DMS114 treated with DMSO at 0.1 percent for 48 hours (cell line): ENCODE results near the gene MLXIPL.
"Not testable (repeated sequence)": the region's sequence is repeated elsewhere in the genome, so short reads cannot be mapped to it uniquely, and the experiment has no call there.

Experiments
- DNase-seq: peaks from one replicate; lab custom pipeline; 2025; ENCODE audit not compliant: unreplicated experiment; lab: John Stamatoyannopoulos, UW

The MLXIPL gene

GRCh38 chr7:73645643-73646174 is 21.4 kb upstream of the MLXIPL start:
- no peak for DNase-seq

DNA sequence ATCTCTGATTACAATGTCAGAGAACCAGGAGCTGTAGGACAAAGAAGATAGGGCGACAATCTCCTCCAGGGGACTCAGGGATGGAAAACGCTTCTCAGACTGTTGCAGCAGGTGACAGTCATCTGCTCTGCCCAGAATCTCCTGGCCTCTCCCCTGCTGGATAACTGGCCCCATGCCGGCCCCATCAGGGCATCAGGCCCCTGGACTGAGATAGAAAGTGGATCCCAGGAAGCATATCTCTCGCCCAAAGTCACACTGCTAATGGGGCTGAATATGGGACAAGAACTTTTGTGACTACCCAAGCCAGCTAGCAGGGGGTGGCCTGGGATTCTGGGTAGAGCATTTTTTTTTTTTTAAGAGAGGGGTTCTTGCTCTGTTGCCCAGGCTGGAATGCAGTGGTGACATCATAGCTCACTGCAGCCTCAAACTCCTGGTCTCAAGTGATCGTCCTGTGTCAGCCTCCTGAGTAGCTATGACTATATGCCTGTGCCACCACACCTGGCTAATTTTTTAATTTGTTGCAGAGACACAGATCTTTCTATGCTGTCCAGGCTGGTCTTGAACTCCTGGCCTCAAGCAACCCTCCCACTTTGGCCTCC is 20.5 kb upstream of the MLXIPL start:
- no peak for DNase-seq

DNA sequence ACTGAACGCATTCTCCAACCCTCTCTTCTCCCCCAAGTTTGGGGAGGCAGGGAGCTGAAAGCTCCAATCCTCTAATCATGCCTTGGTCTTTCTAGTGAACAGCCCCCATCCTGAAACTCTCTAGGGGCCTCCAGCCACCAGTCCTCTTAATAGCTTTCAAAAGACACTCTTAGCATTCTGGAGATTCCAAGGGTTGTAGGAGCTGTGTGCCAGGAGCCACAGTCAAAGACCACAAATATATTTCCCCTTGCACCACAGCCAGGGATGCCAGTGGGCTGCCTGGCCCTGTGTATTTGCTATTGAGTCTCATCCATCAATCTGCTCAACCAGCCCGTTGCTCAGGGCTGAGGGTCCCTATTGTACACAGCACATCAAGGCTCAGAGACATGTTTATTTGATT is 18.5 kb upstream of the MLXIPL start:
- no peak for DNase-seq

GRCh38 chr7:73638911-73639310 is 14.6 kb upstream of the MLXIPL start:
- DNase-seq: no peak

DNA sequence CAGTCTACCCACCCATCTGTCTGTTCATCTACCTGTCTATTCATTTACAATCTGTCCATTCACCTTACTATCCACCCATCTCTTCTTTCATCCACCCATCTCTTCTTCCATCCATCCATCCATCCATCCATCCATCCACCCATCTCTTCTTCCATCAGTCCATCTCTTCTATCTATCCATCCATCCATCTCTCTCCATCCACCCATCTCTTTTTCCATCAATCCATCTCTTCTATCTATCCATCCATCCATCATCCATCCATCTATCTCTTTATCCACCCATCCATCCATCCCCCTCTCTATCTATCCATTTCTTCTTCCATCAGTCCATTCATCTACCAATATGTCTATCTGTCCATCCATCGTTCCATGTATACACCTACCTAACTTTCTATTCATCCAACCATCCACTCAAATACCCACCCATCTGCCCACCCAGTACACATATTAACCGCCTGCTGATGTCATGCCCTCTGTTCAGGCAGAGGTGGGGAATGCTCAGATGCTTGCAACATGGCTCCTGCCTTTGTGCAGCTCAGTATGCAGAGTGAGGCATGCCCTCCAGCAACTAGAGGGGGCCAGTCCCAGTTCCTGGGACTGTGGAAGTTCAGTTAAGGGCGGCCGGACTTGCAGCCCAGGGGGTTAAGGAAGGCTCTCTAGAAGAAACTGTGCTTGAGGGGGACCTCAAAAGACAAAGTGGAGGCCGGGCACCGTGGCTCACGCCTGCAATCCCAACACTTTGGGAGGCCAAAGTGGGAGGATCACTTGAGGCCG is 11.3 kb upstream of the MLXIPL start:
- DNase-seq: no peak

DNA sequence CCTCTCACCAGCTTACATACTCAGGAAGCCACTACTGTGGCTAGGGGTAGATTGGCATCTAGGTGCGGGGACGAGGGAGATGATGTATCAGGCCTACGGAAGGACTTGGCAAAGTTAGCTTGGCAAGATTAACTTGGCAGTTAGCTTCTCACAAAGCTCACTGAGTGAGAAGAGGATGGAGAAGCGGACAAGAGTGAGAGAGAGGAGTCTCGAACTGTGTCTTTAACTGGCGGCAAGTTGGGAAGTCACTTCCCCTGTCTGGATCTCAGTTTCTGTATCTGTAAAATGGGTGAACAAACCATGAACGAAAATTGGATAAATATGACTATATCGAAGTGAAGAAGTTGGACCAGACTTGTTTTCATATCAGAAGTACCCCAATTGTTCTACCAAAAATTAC is 9.5 kb upstream of the MLXIPL start:
- no peak for DNase-seq

DNA sequence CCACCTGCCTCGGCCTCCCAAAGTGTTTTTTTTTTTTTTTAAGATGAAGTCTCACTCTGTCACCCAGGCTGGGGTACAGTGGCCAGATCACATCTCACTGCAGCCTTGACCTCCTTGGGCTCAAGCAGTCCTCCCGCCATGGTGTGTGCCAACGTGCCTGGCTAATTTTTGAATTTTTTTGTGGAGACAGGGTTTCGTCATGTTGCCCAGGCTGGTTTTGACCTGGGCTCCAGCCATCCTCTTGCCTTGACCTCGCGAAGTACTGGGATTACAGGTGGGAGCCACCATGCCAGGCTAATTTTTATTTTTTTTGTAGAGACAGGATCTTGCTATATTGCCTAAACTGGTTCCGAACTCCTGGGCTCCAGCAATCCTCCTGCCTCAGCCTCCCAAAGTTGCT is 9.0 kb upstream of the MLXIPL start:
- DNase-seq: no peak

GRCh38 chr7:73631558-73631957 is 7.2 kb upstream of the MLXIPL start:
- DNase-seq: no peak

DNA sequence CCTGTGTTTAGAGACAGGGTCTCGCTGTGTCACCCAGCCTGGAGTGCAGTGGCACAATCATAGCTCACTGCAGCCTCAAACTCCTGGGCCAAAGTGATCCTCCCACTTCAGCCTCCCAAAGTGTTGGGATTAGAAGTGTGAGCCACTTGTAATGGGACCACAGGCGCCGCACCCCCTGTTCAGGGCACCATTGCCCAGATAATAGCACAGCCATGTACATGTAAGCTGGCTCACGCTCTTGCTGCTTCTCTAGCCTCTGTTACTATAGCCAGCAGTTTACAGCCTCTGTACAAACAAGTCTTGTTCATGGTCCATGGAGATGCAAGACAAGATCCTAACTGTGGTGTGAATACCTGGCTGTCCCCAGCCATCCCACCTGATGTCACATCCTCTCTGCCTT is 4.2 kb upstream of the MLXIPL start:
- no peak for DNase-seq

GRCh38 chr7:73626814-73627213 is 2.5 kb upstream of the MLXIPL start:
- no peak for DNase-seq

DNA sequence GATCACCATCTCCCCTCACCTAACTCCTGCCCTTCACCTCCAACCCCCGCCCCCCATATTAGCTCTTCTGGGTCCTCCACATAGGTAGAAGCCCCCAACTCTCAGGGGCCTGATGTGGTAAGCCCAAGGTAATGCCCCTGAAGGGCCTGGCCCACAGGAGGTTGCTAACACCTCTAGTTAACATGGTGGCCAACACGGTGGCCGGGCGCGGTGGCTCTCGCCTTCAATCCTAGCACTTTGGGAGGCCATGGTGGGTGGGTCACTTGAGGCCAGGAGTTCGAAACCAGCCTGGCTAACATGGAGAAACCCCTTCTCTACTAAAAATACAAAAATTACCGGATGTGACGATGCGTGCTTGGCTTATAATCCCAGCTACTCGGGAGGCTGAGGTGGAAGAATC is 954 bp upstream of the MLXIPL start:
- DNase-seq: no peak

- no peak for DNase-seq
Observed at GRCh38 chr7:73624669-73625001, 313 bp upstream of the MLXIPL start.

- DNase-seq: no peak
Observed at GRCh38 chr7:73622909-73623797, 1.2 kb downstream of the MLXIPL start.

DNA sequence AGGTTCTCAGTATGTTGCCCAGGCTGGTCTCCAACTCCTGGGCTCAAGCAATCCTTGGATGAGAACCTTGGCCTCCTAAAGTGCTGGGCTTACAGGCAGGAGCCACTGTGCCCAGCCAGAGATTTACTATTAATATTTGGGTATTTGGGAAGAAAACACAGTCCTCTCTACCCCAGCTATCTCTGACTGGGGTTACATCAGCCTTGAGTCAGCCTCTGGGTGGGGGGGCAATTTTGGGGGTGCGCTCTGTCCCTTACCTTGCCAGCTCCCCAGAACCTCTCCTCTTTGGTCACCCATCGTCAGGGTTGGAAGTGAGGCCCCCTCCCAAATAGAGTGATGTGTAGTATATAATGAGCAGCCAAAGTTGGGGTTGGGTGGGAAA is 1.8 kb downstream of the MLXIPL start:
- DNase-seq: no peak

DNA sequence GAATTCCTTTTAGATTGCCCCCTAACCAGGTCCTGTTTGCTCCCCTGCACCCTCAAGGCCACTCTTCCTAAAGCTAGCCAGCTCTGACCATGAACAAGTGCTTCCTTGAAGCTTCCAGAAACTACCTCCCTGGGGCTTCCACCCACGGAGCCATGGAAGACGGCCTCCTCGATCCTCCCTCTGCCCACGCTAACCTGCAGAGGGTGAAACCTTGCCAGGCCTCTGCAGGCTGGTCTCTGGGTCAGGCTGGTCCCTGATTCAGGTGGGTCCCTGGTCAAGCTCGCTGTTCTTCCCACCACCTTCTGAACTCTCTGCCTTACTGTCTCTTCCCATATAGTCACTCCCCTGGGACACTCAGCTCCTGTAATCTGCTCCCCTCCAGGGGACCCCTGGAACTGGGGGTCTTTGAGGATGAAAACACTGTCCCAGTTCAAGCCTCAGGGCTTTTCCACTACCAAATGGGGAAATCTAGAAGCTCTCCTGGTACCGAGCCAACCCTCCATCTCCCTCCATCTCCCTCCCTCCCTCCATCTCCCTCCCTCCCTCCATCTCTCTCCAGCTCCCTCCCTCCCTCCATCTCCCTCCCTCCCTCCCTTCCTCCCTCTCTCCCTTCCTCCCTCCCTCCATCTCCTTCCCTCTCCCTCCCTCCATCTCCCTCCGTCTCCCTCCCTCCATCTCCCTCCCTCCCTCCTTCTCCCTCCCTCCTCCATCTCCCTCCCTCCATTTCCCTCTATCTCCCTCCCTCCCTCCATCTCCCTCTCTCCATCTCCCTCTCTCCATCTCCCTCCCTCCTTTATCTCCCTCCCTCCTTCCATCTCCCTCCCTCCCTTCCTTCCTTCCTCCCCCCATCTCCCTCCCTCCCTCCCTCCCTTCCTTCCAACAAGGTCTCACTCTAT is 2.9 kb downstream of the MLXIPL start:
- DNase-seq: no peak

- not testable (repeated sequence) for DNase-seq
Observed at GRCh38 chr7:73619394-73619793, 4.9 kb downstream of the MLXIPL start.

DNA sequence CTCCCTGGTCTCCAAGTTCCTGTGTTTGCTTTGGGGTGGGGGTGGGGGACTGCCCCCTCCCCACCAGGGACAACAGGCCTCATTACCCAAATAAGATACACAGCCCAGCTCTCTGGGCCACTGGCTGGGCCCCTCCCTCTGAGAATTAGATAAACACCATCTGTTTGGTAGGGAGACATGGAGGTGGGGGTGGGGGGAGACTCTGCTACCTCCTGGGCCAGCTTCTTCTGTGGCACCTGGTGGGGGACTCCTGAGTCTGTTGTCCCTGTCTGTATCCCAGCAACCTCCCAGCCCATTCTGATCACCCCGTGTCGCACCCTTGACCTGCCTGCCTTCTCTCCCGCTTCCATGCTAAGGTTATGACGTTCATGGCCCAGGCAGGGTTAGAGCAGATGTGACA is 5.8 kb downstream of the MLXIPL start:
- no peak for DNase-seq

DNA sequence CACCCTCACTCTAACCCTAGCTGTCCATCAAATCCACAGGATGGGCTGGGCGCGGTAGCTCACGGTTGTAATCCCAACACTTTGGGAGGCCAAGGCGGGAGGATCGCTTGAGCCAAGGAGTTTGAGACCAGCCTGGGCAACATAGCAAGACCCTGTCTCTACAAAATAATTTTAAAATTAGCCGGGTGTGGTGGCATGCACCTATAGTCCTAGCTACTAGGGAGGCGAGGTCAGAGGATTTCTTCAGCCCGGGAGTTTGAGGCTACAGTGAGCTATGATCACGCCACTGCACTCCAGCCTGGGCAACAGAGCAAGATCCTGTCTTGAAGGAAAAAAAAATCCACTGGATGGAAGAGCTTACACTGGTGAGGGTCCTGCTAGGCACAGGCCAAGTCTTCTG is 6.8 kb downstream of the MLXIPL start:
- DNase-seq: not testable (repeated sequence)

DNA sequence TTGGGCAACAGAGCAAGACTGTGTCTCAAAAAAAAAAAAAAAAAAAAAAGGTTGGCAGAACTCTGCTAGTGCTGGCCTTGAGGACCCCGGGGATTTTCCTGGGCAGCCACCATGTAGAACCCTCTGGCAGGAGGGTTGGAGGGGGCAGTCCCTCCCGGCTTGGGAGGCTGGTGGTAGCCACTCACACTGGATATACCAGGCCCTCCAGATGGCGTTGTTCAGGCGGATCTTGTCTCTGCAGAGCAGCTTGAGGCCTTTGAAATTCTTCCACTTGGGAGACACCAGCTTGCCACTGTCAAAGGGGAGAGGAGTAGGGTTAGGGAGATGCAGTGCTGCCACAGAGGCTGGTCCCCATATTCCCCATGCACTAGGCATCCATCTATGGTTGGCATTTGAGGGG is 8.4 kb downstream of the MLXIPL start:
- no peak for DNase-seq

DNA sequence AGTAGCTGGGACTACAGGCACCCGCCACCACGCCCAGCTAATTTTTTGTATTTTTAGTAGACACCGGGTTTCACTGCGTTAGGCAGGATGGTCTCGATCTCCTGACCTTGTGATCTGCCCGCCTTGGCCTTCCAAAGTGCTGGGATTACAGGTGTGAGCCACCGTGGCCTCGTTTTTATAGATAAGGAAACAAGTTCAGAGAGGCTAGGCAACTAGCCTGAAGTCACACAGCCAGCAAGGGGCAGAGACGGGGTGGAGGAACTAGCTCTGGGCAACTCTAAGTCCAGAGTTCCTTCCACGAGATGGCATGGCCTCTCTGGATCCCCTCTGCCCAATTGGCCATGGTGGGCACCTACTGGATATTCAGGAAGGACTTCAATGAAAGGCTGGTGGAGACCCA is 9.4 kb downstream of the MLXIPL start:
- not testable (repeated sequence) for DNase-seq
